Measurements from ENCODE around the gene KDM5C. TPM values are rescaled to one million over a fixed set of nuclear protein-coding genes. Genes with fewer than 3 reads are reported as not detected.

The KDM5C gene
- total RNA-seq, 1 experiment from 2014 or later: 163 TPM

GRCh38 chrX:53237056-53237455 lies 12.0 kb upstream of the KDM5C start:
- DNase-seq (ENCODE audit: unreplicated experiment): no peak
- CTCF ChIA-PET: interaction anchor here (1.7 kb wide), 1 partner anchor 12 kb away, joined by 4 read pairs; no protein-coding TSS in a partner anchor
- BruUV-seq (replicated peaks): no TSS peak
- Mint-ChIP-seq H3K9me3 (ENCODE audit: unreplicated experiment) (no peaks in the 10 kb centered on the region), H3K4me1 (ENCODE audit: insufficient read depth, unreplicated experiment) (no peaks in the 10 kb centered on the region), H3K27ac (ENCODE audit: low read depth, unreplicated experiment) (no peak overlapping the region), H3K36me3 (ENCODE audit: insufficient read depth, unreplicated experiment) (peaks cover 29% of the 10 kb centered on the region), H3K4me3 (ENCODE audit: unreplicated experiment) (no peak overlapping the region), H3K27me3 (ENCODE audit: insufficient read depth, unreplicated experiment) (peaks cover 50% of the 10 kb centered on the region)
- POLR2A ChIA-PET: interaction anchor here (0.7 kb wide), 1 partner anchor 12 kb away, joined by 3 read pairs; the partner anchor contains the start of gene KDM5C
- no peak for TF ChIP-seq CTCF (IDR thresholded peaks at IDR 0.05; ENCODE audit: unreplicated experiment)
- intact Hi-C loops (cut with micrococcal nuclease): no loop called here

- peaks cover 20% of the 10 kb centered on the region for H3K36me3 Mint-ChIP-seq (ENCODE audit: insufficient read depth, unreplicated experiment)
- ChIA-PET POLR2A (no interaction called here), CTCF (interaction anchor here (0.7 to 1.7 kb wide), 2 partner anchors 13 to 164 kb away, joined by 4 read pairs; no protein-coding TSS in a partner anchor)
- TF ChIP-seq CTCF (IDR thresholded peaks at IDR 0.05; ENCODE audit: unreplicated experiment): no peak
- no TSS peak for BruUV-seq (replicated peaks)
- H3K4me1 Mint-ChIP-seq (ENCODE audit: insufficient read depth, unreplicated experiment): no peaks in the 10 kb centered on the region
- intact Hi-C loops (cut with micrococcal nuclease): no loop called here
- no peak for DNase-seq (ENCODE audit: unreplicated experiment)
- no peaks in the 10 kb centered on the region for H3K9me3 Mint-ChIP-seq (ENCODE audit: unreplicated experiment)
- H3K4me3 Mint-ChIP-seq (ENCODE audit: unreplicated experiment): no peak overlapping the region
- no peak overlapping the region for H3K27ac Mint-ChIP-seq (ENCODE audit: low read depth, unreplicated experiment)
- H3K27me3 Mint-ChIP-seq (ENCODE audit: insufficient read depth, unreplicated experiment): peaks cover 59% of the 10 kb centered on the region
Observed at GRCh38 chrX:53236025-53236679, 11.1 kb upstream of the KDM5C start.

- Mint-ChIP-seq H3K4me1 (ENCODE audit: insufficient read depth, unreplicated experiment) (no peaks in the 10 kb centered on the region), H3K4me3 (ENCODE audit: unreplicated experiment) (no peak overlapping the region), H3K27me3 (ENCODE audit: insufficient read depth, unreplicated experiment) (peaks cover 64% of the 10 kb centered on the region), H3K36me3 (ENCODE audit: insufficient read depth, unreplicated experiment) (peaks cover 20% of the 10 kb centered on the region), H3K9me3 (ENCODE audit: unreplicated experiment) (no peaks in the 10 kb centered on the region), H3K27ac (ENCODE audit: low read depth, unreplicated experiment) (no peak overlapping the region)
- ChIA-PET CTCF (interaction anchor here (0.7 to 1.7 kb wide), 2 partner anchors 13 to 164 kb away, joined by 4 read pairs; no protein-coding TSS in a partner anchor), POLR2A (no interaction called here)
- BruUV-seq (replicated peaks): no TSS peak
- no peak for DNase-seq (ENCODE audit: unreplicated experiment)
- TF ChIP-seq CTCF (IDR thresholded peaks at IDR 0.05; ENCODE audit: unreplicated experiment): no peak
- intact Hi-C loops (cut with micrococcal nuclease): no loop called here
Observed at GRCh38 chrX:53235566-53235965, 10.6 kb upstream of the KDM5C start.

GRCh38 chrX:53234484-53234883 lies 9.5 kb upstream of the KDM5C start:
- H3K27me3 Mint-ChIP-seq (ENCODE audit: insufficient read depth, unreplicated experiment): peaks cover 75% of the 10 kb centered on the region
- H3K9me3 Mint-ChIP-seq (ENCODE audit: unreplicated experiment): no peaks in the 10 kb centered on the region
- intact Hi-C loops (cut with micrococcal nuclease): no loop called here
- no peaks in the 10 kb centered on the region for H3K4me1 Mint-ChIP-seq (ENCODE audit: insufficient read depth, unreplicated experiment)
- H3K27ac Mint-ChIP-seq (ENCODE audit: low read depth, unreplicated experiment): no peak overlapping the region
- H3K36me3 Mint-ChIP-seq (ENCODE audit: insufficient read depth, unreplicated experiment): peaks cover 17% of the 10 kb centered on the region
- no peak for TF ChIP-seq CTCF (IDR thresholded peaks at IDR 0.05; ENCODE audit: unreplicated experiment)
- CTCF ChIA-PET: no interaction called here
- DNase-seq (ENCODE audit: unreplicated experiment): no peak
- POLR2A ChIA-PET: no interaction called here
- BruUV-seq (replicated peaks): no TSS peak
- no peak overlapping the region for H3K4me3 Mint-ChIP-seq (ENCODE audit: unreplicated experiment)

All from MCF 10A (cell line).